CD4-positive, alpha-beta T cell treated with Interleukin-15 for 1 hour (primary cell): ENCODE data around the gene TSPAN9.

ENCODE experiments used
- DNase-seq: peaks from one replicate; pipeline ENCODE4 v3.0.0-alpha.2; 2020

TSPAN9 gene

GRCh38 chr12:3145546-3146310 lies 68.5 kb downstream of the TSPAN9 start:
- no peak for DNase-seq

- no peak for DNase-seq
Observed at GRCh38 chr12:3147260-3147659, 70.1 kb downstream of the TSPAN9 start.

GRCh38 chr12:3148366-3149000 lies 71.3 kb downstream of the TSPAN9 start:
- DNase-seq: no peak

- no peak for DNase-seq
Observed at GRCh38 chr12:3149515-3150307, 72.5 kb downstream of the TSPAN9 start.

GRCh38 chr12:3150308-3150670 lies 73.1 kb downstream of the TSPAN9 start:
- no peak for DNase-seq

- no peak for DNase-seq
Observed at GRCh38 chr12:3150931-3151835, 74.0 kb downstream of the TSPAN9 start.

- DNase-seq: no peak
Observed at GRCh38 chr12:3152011-3152511, 74.9 kb downstream of the TSPAN9 start.

- no peak for DNase-seq
Observed at GRCh38 chr12:3152892-3153291, 75.7 kb downstream of the TSPAN9 start.

GRCh38 chr12:3154006-3154405 lies 76.8 kb downstream of the TSPAN9 start:
- DNase-seq: no peak

GRCh38 chr12:3155702-3156370 lies 78.7 kb downstream of the TSPAN9 start:
- DNase-seq: no peak

- DNase-seq: no peak
Observed at GRCh38 chr12:3157581-3158323, 80.6 kb downstream of the TSPAN9 start.

GRCh38 chr12:3158851-3159465 lies 81.8 kb downstream of the TSPAN9 start:
- no peak for DNase-seq

GRCh38 chr12:3160081-3160480 lies 82.9 kb downstream of the TSPAN9 start:
- no peak for DNase-seq

GRCh38 chr12:3161861-3162260 lies 84.7 kb downstream of the TSPAN9 start:
- DNase-seq: no peak

- DNase-seq: no peak
Observed at GRCh38 chr12:3164454-3165077, 87.4 kb downstream of the TSPAN9 start.

- no peak for DNase-seq
Observed at GRCh38 chr12:3165078-3165980, 88.2 kb downstream of the TSPAN9 start.

GRCh38 chr12:3167636-3168035 lies 90.5 kb downstream of the TSPAN9 start:
- DNase-seq: no peak

- DNase-seq: no peak
Observed at GRCh38 chr12:3168223-3169221, 91.3 kb downstream of the TSPAN9 start.
